Colonic mucosa (tissue), 4 donors: Measurements from ENCODE around the gene B9D1. TPM values are rescaled to one million over a fixed set of nuclear protein-coding genes. Genes with fewer than 3 reads are reported as not detected.

Source experiments
- DNase-seq: peaks from one replicate; pipeline ENCODE4 v3.0.0-alpha.2; 2020
- H3K27ac ChIP-seq: fragments of 200-600 bp; one replicate; pipeline ENCODE4 v1.8.0; 2021
- H3K27me3 ChIP-seq: fragments of 200-600 bp; one replicate; pipeline ENCODE4 v1.8.0; 2021
- H3K36me3 ChIP-seq: fragments of 200-600 bp; one replicate; pipeline ENCODE4 v1.8.0; 2021
- H3K4me1 ChIP-seq: fragments of 200-600 bp; one replicate; pipeline ENCODE4 v1.8.0; 2021; ENCODE audit warnings: mild to moderate bottlenecking
- H3K4me3 ChIP-seq: fragments of 200-600 bp; one replicate; pipeline ENCODE4 v1.8.0; 2021
- H3K9ac ChIP-seq, 2 donors: one replicate each; pipeline ENCODE4 v1.7.0; 2013; ENCODE audit warnings: control low read depth in 2 of 2, low read depth in 2 of 2, low read length in 2 of 2
- H3K9me3 ChIP-seq: fragments of 200-600 bp; one replicate; pipeline ENCODE4 v1.8.0; 2021
- CTCF ChIP-seq: fragments of 200-600 bp; IDR thresholded peaks from one replicate; pipeline ENCODE4 v1.8.0; 2022; ENCODE audit warnings: antibody characterized with exemption, mild to moderate bottlenecking
- intact Hi-C: fragments of 100-400 bp; cut with DNase I; formaldehyde crosslinking; loops from one replicate; pipeline ENCODE4 v1.14.1; 2022
- total RNA-seq, 2 donors: library from RNA; stranded (reverse); fragmentation: NEBNext Ultra II Directional in 1 of 2; extraction: Animal tissue kit (Norgen Biotek cat#: 25700) in 1 of 2; gene quantifications; one replicate each; pipeline ENCODE4 v1.2.1, GENCODE V29; 2021
- donor health status: healthy.
- donor health status: DM: no; HTN: no; CAD: no.
- donor health status: DM: no; HTN: no; CAD: no.

The B9D1 gene
- total RNA-seq, 2 donors from 2014 or later = 5.6 to 11.9 TPM

- Histone ChIP-seq H3K27me3 (no peaks in the 10 kb centered on the region), H3K27ac (no peak overlapping the region), H3K4me1 (peaks cover 21% of the 10 kb centered on the region), H3K9me3 (no peaks in the 10 kb centered on the region), H3K9ac (no peak overlapping the region), H3K36me3 (no peaks in the 10 kb centered on the region), H3K4me3 (no peak overlapping the region)
- no peak for TF ChIP-seq CTCF
- DNase-seq = no peak
- intact Hi-C loops = no loop called here
Observed at GRCh38 chr17:19308398-19308797, 54.1 kb downstream of the B9D1 start.

DNA sequence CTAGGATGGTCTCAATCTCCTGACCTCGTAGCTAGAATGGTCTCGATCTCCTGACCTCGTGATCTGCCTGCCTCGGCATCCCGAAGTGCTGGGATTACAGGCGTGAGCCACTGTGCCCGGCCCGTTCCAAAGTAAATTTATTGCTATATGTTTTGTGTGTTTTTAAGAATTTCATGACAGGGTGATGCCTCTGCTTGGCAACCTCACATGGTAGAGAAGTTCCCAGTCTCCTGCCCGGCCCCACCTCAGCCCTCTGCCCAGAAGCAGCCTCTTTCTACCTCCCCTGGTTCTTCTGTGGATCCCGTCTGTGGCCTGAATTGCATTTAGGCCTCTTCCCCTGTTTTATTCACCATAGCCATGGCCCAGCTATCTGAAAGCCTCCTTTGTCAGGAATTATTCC, 55.0 kb downstream of the B9D1 start:
- intact Hi-C loops = no loop called here
- Histone ChIP-seq H3K4me3 (no peak overlapping the region), H3K27me3 (no peaks in the 10 kb centered on the region), H3K27ac (no peak overlapping the region), H3K36me3 (no peaks in the 10 kb centered on the region), H3K4me1 (peaks cover 18% of the 10 kb centered on the region), H3K9me3 (no peaks in the 10 kb centered on the region), H3K9ac (no peak overlapping the region)
- no peak for TF ChIP-seq CTCF
- no peak for DNase-seq

DNA sequence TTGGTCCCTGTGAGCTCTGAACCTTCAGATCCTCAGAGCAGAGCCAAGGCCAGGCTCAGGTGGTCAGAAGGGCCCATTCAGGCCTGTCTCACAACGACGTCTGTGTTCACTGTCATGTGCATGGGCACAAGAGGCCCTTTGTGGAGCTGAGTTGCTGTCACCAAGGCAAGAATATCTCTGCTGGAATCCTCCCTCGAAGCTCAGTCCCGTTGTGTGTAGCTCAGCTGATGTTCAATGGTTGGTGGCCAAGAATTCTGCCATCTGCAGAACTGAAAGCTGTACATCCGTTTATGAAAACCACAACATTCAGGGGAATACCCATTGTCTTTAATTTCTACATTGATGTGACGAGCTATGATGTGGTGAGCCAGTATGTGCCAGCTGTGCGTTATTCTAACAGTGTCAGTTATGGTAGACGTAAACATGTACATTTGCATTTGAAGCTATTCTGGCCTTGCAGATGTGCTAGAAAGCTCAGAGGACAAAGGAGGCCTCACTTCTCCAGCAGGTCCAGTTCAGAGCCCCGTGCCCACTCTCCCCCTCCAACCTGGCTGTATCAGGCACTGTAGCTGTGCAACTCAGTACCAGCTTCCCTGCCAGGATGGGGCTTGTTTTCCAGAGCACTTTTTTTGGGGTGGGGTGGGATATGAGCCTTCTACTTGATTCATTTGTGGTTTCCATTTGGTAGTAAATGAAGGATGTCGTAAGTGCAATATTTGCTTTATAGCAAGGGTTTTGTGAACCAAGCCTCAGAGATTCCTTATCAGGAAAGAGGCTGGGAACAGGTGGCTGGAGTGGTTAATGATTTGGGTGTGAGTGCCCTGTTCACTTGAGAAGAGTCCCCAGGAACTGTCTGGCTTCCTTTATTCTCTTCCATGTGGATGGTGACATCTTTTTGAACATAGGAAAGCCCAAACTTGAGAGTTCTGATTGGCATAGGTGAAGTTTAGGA, 56.1 kb downstream of the B9D1 start:
- intact Hi-C loops = no loop called here
- H3K9ac ChIP-seq = no peak overlapping the region
- no peak overlapping the region for H3K4me3 ChIP-seq
- no peaks in the 10 kb centered on the region for H3K9me3 ChIP-seq
- H3K27me3 ChIP-seq = no peaks in the 10 kb centered on the region
- peaks cover 23% of the 10 kb centered on the region for H3K4me1 ChIP-seq
- peak overlapping the region; percentile 11 for H3K27ac ChIP-seq
- no peaks in the 10 kb centered on the region for H3K36me3 ChIP-seq
- TF ChIP-seq CTCF = no peak
- no peak for DNase-seq

DNA sequence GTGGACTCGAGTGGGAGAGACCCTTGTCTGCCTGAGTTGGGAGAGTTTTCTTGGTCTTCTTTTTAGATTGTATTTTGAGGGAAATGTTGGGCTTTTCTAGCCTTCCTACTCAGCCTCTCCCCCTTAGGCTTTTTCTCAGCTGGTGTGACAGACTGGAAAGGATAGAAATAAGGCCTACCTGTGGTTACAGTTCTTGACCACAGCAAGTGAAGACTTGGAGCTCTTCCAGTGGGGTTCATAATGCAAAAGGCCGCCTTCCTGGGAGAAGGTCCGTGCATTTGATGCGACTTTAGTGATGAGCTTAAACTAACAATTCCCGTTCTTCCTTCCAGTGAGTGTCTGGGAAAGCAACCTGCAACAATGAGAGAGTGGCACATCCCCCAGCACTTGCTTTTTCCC, 56.8 kb downstream of the B9D1 start:
- no peak for TF ChIP-seq CTCF
- no peaks in the 10 kb centered on the region for H3K36me3 ChIP-seq
- no peak overlapping the region for H3K4me3 ChIP-seq
- no peak overlapping the region for H3K27ac ChIP-seq
- H3K27me3 ChIP-seq = no peaks in the 10 kb centered on the region
- no peaks in the 10 kb centered on the region for H3K9me3 ChIP-seq
- H3K4me1 ChIP-seq = peaks cover 23% of the 10 kb centered on the region
- DNase-seq = no peak
- intact Hi-C loops = no loop called here
- no peak overlapping the region for H3K9ac ChIP-seq

DNA sequence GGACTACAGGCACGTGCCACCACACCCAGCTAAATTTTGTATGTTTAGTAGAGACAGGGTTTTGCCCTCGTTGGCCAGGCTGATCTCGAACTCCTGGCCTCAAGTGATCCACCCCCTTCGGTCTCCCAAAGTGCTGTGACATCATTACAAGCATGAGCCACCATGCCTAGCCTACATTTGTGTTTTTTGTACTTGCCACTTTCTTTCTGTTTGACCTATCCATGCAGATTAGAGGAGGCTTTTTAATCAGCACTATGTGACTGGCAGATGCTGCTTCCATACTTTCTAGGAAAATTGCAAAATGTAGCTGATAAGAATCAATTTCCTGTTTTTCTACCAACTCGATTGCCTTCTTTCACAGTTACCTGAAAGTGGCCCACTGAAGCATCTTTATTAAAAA, 57.3 kb downstream of the B9D1 start:
- peaks cover 23% of the 10 kb centered on the region for H3K4me1 ChIP-seq
- intact Hi-C loops = no loop called here
- DNase-seq = no peak

More for the DNA sequence above, 57.3 kb downstream of the B9D1 start:
- no peak overlapping the region for H3K27ac ChIP-seq
- no peak overlapping the region for H3K4me3 ChIP-seq
- no peak for TF ChIP-seq CTCF
- no peaks in the 10 kb centered on the region for H3K27me3 ChIP-seq
- H3K9me3 ChIP-seq = no peaks in the 10 kb centered on the region
- no peaks in the 10 kb centered on the region for H3K36me3 ChIP-seq
- H3K9ac ChIP-seq = no peak overlapping the region
